NCI-H2107 (cell line): ENCODE measurements around the gene SH3RF2.
"Not testable (repeated sequence)": the region's sequence is repeated elsewhere in the genome, so short reads cannot be mapped to it uniquely, and the experiment has no call there.

Experiments used
- DNase-seq: peaks from one replicate; lab custom pipeline; 2025; lab: John Stamatoyannopoulos, UW

The SH3RF2 gene

DNA sequence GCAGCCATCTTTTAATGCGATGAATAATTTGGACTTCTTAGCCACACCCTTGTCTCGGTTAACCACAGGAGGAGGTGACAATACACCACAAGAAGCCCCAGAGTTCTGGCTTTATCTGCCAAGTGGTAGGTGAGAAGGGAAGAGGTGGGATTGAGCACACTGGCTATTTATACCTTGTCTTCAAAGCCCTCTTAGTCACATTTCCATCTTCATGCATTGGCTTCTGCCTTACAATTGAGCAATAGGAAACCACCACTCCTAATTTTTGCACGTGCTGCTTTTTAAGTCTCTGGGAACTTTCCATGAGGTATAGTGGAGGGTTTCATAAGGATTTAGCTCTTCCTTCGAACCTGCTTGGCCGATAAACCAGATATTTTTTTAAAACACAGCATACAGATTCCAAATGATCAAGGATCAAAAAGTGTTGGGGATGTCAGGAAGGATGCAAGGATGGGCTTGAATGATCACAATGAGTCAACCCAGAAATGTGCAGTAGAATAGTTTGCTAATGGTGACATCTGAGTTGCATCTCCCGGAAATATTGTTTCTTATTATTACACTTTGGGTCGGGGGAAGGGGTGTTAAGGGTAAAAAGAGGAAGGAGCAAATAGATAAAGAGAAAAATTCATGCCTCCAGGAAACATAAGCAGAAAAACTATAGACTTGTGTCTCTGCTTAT lies 143.5 kb downstream of the SH3RF2 start:
- DNase-seq = no peak

DNA sequence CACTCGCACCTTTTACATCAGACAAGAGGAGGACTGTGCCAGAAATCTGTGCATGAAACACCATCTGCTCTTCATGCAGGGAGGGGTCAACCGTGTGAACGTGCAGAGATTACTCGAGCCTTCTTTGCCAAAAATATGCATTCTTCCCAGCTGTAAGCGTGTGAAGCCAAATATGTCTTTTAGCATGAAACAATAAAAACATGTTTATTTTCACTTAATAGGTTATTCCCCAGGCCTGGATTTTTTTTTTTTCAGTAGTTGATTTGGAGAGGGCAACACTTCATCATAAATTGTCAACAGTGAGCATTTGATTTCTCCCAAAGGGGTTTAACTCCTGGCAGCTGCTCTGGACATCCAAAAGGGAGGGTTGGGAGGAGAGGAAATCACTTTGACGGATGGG lies 145.2 kb downstream of the SH3RF2 start:
- DNase-seq = no peak

- no peak for DNase-seq
Observed at GRCh38 chr5:146082798-146083197, 146.4 kb downstream of the SH3RF2 start.

DNA sequence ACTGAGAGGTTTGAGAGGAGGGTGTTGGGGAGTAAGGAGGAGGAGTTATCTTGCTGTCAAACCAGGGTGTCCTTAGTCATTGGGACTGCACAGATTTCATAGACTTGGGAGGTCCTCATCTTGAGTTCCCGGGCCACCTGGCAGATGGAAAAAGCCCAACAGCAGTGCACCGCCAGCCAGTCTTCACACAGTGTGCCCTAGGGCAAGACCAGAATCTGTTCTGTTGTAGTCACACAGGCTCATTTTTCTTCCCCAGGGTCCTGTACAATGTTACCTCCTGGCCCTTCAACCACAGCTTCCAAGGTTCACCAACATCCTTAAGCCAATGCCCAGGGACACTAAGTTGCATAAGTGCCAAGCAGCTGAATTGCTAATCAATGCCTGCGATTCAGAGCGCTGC lies 148.0 kb downstream of the SH3RF2 start:
- no peak for DNase-seq

- no peak for DNase-seq
Observed at GRCh38 chr5:146088098-146088497, 151.7 kb downstream of the SH3RF2 start.

DNA sequence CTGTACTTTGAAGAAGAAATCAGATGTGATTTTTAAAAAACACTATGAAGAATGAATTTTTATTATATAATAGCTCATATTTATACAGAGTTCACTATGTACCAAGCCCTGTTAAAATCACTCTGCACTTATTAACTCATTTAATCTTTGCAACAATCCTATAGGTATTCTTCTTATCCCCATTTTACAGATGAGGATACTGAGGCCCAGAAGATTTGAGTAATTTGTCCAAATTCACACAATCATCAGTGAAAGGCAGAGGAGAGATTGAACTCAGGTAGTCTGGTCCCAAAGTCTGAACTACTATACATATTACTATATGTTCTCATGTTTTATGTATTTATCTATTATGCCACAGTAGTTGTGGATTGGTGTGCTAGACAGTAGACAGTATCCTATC lies 152.9 kb downstream of the SH3RF2 start:
- no peak for DNase-seq

DNA sequence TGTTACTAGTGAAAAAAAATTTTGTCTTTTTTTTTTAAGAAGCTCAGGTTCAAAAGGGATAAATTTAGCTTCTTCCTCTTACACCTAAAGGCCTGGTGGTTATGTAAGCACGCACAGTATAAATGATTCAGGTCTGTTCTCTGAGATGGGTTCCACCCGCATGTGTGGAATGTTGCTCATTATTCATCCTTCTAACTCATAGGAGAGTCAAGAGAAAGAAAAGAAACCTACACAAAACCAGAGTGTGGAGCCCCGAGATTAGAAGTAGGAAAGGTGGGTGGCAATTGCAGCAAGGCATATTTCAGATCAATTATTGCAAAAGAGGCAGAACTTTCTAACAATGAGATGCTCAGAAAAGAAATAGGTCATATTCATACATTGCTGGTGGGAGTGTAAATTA lies 155.5 kb downstream of the SH3RF2 start:
- DNase-seq = no peak

DNA sequence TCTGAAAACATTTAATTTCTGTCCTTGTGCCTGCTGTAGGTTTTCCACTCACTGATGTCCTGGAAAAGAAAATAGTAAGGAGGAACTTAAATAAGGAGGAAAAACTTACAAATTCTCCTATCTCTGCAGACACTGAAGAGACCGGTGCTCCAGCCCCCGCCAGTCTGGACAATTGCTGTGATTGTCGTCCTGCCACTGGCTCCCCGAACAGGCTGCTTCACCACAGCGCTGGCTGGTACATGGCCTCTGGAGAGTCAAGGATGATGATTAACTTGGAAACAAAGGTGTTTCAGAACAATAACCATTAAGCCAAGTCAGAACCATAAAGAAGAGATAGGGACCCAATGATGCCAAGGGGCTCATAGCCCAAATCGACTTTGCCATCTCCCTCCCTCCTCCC lies 161.7 kb downstream of the SH3RF2 start:
- DNase-seq = no peak

GRCh38 chr5:146101646-146102045 lies 165.3 kb downstream of the SH3RF2 start:
- DNase-seq = no peak

DNA sequence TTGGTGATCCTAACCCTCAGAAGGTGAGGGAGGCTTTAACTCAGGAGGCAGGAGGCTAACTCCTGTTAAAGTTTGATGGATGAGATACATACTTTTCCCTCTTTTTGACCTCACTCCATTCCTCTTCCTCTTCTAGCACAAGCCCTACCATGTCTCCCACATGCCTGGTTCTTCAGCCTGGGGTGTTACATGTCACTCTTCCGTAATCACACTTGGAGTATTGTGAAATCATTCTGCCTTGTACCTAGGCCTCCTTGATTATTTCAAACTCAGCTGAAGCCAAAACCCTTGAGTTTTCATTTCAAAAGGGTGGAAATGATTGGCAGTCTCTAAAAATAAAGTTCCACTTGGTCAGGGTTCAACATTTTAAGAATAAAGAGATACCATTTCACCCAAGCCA lies 167.2 kb downstream of the SH3RF2 start:
- DNase-seq = no peak

- DNase-seq = no peak
Observed at GRCh38 chr5:146105477-146105876, 169.1 kb downstream of the SH3RF2 start, which contains the start of gene PLAC8L1. PLAC8L1 (minus strand) TSS chr5:146105577; CDS start chr5:146104311, 1,266 bp downstream.

- no peak for DNase-seq
Observed at GRCh38 chr5:146107901-146108300, 171.5 kb downstream of the SH3RF2 start.

- not testable (repeated sequence) for DNase-seq
Observed at GRCh38 chr5:146108870-146109269, 172.5 kb downstream of the SH3RF2 start.

- no peak for DNase-seq
Observed at GRCh38 chr5:146109379-146109778, 173.0 kb downstream of the SH3RF2 start.

DNA sequence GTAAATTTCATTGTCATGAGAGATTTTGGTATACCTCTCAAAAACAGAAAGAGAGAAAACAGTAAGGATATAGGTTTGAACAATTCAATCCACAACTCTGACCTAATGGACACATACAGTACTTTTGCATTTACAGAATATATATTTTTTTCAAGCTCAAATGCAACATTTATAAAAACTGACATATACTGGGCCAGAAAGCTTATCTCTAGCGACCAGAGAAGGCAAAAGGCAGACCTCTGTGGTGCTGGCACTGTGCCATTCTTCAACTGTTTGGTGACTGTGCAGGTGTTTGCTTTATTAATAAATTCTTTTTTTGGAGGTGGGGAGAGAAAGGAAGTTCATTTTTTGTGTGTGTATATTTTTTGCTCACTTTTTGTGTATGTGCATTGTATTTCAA lies 175.0 kb downstream of the SH3RF2 start:
- no peak for DNase-seq

- DNase-seq = no peak
Observed at GRCh38 chr5:146112476-146112875, 176.1 kb downstream of the SH3RF2 start.
